HL-60 (cell line): ENCODE data around the gene SARDH.

Experiments used
- DNase-seq, 2 experiments: peaks; one replicate each; pipeline ENCODE4 v3.0.0-alpha.2; 2010 to 2020; ENCODE audit warnings: low read depth in 1 of 2, low spot score in 1 of 2
- H3K27ac ChIP-seq: fragments of 250-450 bp; sonication (Bioruptor Pico); replicated peaks from 2 replicates; pipeline ENCODE4 v1.5.1; 2020; ENCODE audit warnings: mild to moderate bottlenecking, moderate library complexity
- H3K27me3 ChIP-seq: fragments of 250-450 bp; sonication (Bioruptor Pico); 2 replicates; pipeline ENCODE4 v1.5.1; 2021; ENCODE audit warnings: mild to moderate bottlenecking, moderate library complexity; ENCODE audit not compliant: insufficient read depth, poor library complexity, severe bottlenecking
- H3K4me3 ChIP-seq: replicated peaks from 2 replicates; pipeline ENCODE4 v1.5.1; 2011; ENCODE audit warnings: mild to moderate bottlenecking, control low read depth, low read length; ENCODE audit not compliant: insufficient read depth
- GABPA ChIP-seq: IDR thresholded peaks from 2 replicates; pipeline ENCODE4 v1.6.1; 2012; ENCODE audit warnings: low read depth
- POLR2AphosphoS5 ChIP-seq: IDR thresholded peaks from 2 replicates; pipeline ENCODE4 v1.6.1; 2012; ENCODE audit warnings: low read depth
- SPI1 ChIP-seq: IDR thresholded peaks from 2 replicates; pipeline ENCODE4 v1.6.1; 2012; ENCODE audit warnings: low read depth, mild to moderate bottlenecking, borderline replicate concordance
- TF ChIP-seq, protein P1 (sequence below): IDR thresholded peaks from one replicate; pipeline ENCODE4 v1.5.1; 2011; ENCODE audit warnings: low read length, control low read depth, inconsistent platforms; ENCODE audit not compliant: insufficient read depth
- TF ChIP-seq, protein P2 (sequence below): IDR thresholded peaks from 2 replicates; pipeline ENCODE4 v1.6.1; 2012; ENCODE audit warnings: low read depth; ENCODE audit not compliant: insufficient replicate concordance

The SARDH gene

DNA sequence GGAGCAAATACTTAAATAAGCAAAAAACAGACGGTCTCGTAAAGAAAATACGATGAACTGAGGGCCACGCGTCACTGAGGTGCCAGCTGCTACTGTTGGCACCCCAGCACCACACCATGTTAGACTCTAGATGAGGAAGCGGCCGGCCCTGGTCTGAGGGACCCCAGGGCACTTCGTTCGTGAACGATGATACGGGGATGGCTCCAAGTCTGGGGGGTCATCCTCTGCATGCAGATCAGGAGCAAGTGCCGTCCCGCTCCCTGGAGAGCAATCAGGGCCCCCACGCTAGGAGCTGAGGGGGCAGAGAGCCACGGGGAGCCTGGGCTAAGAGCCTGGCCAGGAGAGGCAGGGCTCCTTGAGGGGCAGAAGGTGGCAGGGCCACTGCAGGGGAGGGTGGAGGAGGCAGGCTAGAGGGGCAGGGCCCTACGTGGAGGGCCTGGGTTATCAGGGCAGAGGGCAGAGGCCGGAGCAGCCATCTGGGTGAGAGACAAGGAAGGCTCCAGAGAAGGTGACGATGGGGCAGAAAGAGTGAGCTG is 24.1 kb downstream of the SARDH start:
- no peak overlapping the region for H3K27ac ChIP-seq
- no peak for DNase-seq
- H3K27me3 ChIP-seq = no peaks in the 10 kb centered on the region
- no peak overlapping the region for H3K4me3 ChIP-seq
- TF ChIP-seq, protein P1, sequence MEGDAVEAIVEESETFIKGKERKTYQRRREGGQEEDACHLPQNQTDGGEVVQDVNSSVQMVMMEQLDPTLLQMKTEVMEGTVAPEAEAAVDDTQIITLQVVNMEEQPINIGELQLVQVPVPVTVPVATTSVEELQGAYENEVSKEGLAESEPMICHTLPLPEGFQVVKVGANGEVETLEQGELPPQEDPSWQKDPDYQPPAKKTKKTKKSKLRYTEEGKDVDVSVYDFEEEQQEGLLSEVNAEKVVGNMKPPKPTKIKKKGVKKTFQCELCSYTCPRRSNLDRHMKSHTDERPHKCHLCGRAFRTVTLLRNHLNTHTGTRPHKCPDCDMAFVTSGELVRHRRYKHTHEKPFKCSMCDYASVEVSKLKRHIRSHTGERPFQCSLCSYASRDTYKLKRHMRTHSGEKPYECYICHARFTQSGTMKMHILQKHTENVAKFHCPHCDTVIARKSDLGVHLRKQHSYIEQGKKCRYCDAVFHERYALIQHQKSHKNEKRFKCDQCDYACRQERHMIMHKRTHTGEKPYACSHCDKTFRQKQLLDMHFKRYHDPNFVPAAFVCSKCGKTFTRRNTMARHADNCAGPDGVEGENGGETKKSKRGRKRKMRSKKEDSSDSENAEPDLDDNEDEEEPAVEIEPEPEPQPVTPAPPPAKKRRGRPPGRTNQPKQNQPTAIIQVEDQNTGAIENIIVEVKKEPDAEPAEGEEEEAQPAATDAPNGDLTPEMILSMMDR = no peak
- TF ChIP-seq SPI1 = no peak
- TF ChIP-seq, protein P2, sequence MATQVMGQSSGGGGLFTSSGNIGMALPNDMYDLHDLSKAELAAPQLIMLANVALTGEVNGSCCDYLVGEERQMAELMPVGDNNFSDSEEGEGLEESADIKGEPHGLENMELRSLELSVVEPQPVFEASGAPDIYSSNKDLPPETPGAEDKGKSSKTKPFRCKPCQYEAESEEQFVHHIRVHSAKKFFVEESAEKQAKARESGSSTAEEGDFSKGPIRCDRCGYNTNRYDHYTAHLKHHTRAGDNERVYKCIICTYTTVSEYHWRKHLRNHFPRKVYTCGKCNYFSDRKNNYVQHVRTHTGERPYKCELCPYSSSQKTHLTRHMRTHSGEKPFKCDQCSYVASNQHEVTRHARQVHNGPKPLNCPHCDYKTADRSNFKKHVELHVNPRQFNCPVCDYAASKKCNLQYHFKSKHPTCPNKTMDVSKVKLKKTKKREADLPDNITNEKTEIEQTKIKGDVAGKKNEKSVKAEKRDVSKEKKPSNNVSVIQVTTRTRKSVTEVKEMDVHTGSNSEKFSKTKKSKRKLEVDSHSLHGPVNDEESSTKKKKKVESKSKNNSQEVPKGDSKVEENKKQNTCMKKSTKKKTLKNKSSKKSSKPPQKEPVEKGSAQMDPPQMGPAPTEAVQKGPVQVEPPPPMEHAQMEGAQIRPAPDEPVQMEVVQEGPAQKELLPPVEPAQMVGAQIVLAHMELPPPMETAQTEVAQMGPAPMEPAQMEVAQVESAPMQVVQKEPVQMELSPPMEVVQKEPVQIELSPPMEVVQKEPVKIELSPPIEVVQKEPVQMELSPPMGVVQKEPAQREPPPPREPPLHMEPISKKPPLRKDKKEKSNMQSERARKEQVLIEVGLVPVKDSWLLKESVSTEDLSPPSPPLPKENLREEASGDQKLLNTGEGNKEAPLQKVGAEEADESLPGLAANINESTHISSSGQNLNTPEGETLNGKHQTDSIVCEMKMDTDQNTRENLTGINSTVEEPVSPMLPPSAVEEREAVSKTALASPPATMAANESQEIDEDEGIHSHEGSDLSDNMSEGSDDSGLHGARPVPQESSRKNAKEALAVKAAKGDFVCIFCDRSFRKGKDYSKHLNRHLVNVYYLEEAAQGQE = no peak

DNA sequence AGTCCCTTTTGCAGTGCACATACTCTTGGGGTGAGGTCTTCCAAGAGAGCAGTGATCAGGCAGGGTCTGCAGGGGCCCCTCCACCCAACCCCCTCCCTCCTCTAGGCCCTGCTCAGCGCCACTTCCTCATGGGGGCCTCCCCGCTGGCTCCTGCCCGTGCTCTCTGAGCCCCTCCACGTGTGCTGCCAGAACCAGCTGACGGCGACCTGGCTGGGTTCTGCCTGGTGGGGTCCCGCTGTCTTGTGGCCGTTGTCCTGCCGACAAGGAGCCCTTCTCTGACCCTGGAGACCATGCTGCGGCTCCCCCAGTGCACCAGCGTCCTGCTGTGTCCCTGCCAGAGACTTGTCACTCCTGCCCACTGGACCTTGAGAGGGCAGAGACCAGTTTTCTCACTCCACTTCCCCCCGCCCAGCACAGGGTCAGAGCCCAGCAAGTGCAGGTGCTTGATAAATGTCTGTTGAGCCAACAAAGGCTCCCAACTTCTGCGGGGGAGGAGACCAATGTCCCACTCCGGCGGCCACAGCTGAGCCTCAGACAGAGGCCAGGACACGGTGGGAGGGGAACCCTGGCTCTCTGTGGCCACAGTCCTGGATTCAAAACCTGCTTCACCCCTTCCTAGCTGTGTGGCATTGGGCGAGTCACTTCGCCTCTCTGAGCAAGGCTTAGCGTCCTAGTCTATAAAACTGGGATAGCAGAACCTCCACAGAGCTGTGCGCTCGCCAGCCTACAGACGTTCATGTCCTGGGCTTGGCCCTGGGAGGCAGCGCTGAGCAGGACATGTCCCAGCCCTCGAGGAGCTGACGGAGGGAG is 24.8 kb downstream of the SARDH start:
- Histone ChIP-seq H3K27ac (no peak overlapping the region), H3K27me3 (no peaks in the 10 kb centered on the region), H3K4me3 (no peak overlapping the region)
- DNase-seq = no peak
- TF ChIP-seq, protein P1 = no peak
- TF ChIP-seq, protein P2 = no peak
- TF ChIP-seq GABPA = no peak
- no peak for TF ChIP-seq POLR2AphosphoS5
- no peak for TF ChIP-seq SPI1

DNA sequence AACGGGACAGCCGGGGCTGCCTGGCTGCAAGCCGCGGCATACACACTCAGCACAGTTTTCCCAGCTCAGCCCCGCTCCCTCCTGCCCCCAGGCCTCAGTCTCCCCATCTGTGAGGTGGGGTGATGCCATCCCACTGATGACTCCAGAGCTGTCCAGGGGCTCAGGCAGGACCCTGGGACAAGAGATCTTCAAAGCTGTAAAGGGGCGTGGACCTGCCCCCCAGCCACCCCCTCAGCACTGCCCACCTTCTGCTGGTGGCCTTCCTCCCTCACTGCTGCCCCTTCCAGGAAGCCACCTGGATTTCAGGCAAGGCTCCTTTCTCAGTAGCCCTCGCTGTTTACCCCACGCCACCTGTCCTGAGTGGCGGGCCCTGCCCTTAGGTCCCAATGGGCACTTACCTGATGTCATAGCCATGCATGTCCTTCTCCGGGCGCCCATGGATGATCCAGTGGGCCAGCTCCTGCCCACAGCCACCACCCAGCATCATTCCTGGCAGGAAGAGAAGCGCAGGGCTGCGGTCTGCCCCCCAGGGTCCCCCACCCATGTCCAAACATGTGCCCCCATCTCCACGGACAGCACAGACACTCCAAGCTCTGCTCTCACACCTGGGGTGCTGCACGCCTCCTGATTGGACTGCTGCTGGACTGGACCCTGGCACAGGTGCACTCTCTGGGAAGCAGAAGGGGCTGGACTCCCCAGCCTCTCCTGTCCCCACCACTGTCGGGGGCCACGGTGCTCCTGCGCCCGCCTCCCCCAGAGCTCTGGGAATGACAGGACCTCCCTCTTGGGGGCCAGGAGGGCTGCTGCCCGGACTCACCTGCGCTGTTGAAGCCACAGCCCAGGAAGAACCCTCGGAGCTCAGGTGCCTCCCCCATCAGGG is 25.7 kb downstream of the SARDH start:
- Histone ChIP-seq H3K4me3 (no peak overlapping the region), H3K27ac (no peak overlapping the region), H3K27me3 (no peaks in the 10 kb centered on the region)
- no peak for DNase-seq
- no peak for TF ChIP-seq POLR2AphosphoS5
- TF ChIP-seq, protein P1 = no peak
